ENCODE measurements around the gene HEMK1.
A peak's percentile ranks its signal among the peaks of the same experiment; 100 is the strongest.

HEMK1 gene

DNA sequence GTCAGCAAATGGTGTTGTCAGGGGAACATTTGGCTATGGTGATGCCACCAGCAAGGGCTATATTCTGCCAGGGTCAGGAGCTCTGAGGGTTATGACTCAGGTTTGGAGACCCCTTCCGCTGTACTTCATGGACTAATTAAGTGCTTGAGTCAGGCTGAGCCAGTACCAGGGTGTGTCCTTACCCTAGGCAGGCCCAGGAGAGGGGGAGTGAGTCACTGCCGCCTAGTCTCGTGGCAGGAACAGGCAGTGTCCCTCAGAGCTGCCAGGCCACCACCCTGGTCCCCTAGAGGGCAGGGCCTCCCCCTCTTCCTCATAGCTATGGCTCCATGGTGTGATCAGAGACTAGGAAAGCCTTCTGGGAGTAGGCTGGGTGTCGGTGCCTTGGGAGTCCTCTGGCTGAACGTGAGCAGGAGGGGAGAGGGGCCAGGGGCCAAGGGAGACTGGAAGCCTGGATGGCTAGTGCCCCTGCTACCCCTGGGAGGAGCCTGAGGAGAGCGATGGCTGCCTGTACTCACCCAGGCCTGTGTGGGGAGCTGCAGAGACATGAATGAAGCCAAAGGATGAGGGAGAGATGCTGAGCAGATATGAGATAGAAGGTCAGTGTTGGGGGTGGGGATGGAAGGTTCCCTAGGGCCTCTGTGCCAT, 58.2 kb downstream of the HEMK1 start:
- peak; percentile 61 for DNase-seq
- H3K36me3 ChIP-seq, result no peaks in the 10 kb centered on the region
- H3K4me1 ChIP-seq, result peaks cover 18% of the 10 kb centered on the region

DNA sequence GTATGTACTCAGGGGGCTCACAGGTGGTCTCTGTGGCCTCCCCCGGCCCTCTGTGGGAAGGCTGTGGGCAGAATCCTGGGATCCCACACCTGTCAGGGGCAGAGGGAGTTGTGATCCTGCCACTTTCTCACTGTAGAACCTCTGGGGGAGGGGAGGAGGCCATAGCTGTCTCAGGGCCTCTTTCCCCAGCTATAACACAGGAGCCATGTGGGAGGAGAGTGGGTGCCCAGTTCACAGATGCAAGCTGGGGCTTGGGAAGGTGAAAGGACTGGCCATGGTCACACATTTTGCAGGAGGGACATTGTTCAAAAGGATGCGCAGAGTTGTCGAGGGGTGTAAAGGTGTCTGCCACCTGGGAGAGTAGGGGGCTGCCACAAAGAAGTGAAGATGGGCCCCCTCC, 59.3 kb downstream of the HEMK1 start:
- H3K27me3 ChIP-seq, result no peaks in the 10 kb centered on the region
- no peaks in the 10 kb centered on the region for H3K9me3 ChIP-seq
- no peak for DNase-seq
- no peak overlapping the region for H3K4me3 ChIP-seq (ENCODE audit: low read depth, low read length)
- no peaks in the 10 kb centered on the region for H3K36me3 ChIP-seq
- TF ChIP-seq, protein P1, sequence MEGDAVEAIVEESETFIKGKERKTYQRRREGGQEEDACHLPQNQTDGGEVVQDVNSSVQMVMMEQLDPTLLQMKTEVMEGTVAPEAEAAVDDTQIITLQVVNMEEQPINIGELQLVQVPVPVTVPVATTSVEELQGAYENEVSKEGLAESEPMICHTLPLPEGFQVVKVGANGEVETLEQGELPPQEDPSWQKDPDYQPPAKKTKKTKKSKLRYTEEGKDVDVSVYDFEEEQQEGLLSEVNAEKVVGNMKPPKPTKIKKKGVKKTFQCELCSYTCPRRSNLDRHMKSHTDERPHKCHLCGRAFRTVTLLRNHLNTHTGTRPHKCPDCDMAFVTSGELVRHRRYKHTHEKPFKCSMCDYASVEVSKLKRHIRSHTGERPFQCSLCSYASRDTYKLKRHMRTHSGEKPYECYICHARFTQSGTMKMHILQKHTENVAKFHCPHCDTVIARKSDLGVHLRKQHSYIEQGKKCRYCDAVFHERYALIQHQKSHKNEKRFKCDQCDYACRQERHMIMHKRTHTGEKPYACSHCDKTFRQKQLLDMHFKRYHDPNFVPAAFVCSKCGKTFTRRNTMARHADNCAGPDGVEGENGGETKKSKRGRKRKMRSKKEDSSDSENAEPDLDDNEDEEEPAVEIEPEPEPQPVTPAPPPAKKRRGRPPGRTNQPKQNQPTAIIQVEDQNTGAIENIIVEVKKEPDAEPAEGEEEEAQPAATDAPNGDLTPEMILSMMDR (IDR thresholded peaks at IDR 0.05; ENCODE audit: low read depth, low read length), result no peak
- peaks cover 22% of the 10 kb centered on the region for H3K4me1 ChIP-seq

More for the DNA sequence above, 58.2 kb downstream of the HEMK1 start:
- H3K4me3 ChIP-seq (ENCODE audit: low read depth, low read length), result no peak overlapping the region
- H3K27me3 ChIP-seq, result no peaks in the 10 kb centered on the region
- TF ChIP-seq, protein P1 (IDR thresholded peaks at IDR 0.05; ENCODE audit: low read depth, low read length), result peak; percentile 61
- no peaks in the 10 kb centered on the region for H3K9me3 ChIP-seq

DNA sequence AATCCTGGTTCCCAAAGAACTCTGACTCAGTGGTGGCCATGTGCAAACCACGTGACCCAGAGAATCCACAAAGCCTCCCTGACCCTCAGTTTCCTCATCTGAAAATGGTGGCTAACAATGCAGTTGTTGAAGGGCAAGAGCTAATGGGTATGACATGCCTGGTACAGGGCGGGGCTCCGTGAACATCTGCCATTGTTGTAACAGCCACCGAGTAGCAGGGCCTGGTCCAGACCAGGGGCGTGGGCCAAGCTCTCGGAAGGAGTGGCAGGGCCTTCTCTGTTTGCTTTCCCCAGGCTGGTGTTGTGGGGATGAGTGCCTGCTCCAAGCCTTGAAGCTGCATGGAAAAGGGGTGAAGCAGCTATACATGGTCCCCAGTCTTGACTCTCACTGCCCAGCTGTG, 61.1 kb downstream of the HEMK1 start:
- TF ChIP-seq, protein P1 (IDR thresholded peaks at IDR 0.05; ENCODE audit: low read depth, low read length), result no peak
- Histone ChIP-seq H3K4me3 (ENCODE audit: low read depth, low read length) (no peak overlapping the region), H3K4me1 (peaks cover 22% of the 10 kb centered on the region), H3K27me3 (no peaks in the 10 kb centered on the region), H3K36me3 (no peaks in the 10 kb centered on the region), H3K9me3 (no peaks in the 10 kb centered on the region)
- DNase-seq, result no peak

DNA sequence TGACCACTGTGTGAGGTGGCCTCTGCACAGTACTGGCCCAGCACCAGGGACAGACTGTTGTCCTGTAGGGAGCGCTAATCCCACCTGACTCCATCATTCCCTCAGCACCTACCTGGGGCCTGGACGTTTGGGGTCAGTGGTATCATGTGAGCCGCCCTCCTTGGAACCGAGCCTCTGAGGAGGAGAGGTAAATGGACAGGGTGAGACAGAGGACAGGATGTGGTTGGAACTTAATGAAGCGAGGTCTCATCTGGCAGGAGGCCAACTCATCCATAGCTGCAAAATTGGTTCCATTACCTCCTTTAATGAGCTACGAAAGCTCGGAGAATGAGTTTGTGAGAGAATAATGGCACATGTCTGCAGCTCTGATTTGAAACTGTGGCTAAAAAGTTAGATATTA, 61.6 kb downstream of the HEMK1 start:
- DNase-seq, result peak; percentile 33
- H3K36me3 ChIP-seq, result no peaks in the 10 kb centered on the region
- H3K4me1 ChIP-seq, result peaks cover 22% of the 10 kb centered on the region
- TF ChIP-seq, protein P1 (IDR thresholded peaks at IDR 0.05; ENCODE audit: low read depth, low read length), result no peak
- no peak overlapping the region for H3K4me3 ChIP-seq (ENCODE audit: low read depth, low read length)
- no peaks in the 10 kb centered on the region for H3K27me3 ChIP-seq
- H3K9me3 ChIP-seq, result no peaks in the 10 kb centered on the region

DNA sequence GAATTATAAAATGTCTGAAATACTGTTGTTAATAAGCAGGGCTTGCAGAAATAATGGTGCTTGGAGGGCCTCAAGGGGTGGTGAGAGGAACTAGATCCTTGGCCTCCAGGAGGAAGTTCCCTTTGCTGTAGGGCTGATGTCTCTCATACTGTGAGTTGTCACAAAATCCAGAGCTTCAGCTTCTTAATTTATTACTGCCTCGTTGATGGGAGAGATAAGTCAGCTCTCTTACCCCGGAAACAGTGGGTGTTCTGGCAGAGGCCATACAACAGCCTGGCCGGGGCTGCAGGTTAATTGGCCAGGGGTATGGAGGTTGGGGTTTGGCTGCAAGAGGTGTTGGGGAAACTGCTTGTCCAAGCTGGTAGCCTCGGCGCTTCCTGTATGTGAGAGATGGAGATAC, 63.1 kb downstream of the HEMK1 start:
- no peaks in the 10 kb centered on the region for H3K27me3 ChIP-seq
- H3K9me3 ChIP-seq, result no peaks in the 10 kb centered on the region
- peak; percentile 50 for DNase-seq
- no peaks in the 10 kb centered on the region for H3K36me3 ChIP-seq
- H3K4me1 ChIP-seq, result peaks cover 22% of the 10 kb centered on the region
- TF ChIP-seq, protein P1 (IDR thresholded peaks at IDR 0.05; ENCODE audit: low read depth, low read length), result no peak
- no peak overlapping the region for H3K4me3 ChIP-seq (ENCODE audit: low read depth, low read length)

DNA sequence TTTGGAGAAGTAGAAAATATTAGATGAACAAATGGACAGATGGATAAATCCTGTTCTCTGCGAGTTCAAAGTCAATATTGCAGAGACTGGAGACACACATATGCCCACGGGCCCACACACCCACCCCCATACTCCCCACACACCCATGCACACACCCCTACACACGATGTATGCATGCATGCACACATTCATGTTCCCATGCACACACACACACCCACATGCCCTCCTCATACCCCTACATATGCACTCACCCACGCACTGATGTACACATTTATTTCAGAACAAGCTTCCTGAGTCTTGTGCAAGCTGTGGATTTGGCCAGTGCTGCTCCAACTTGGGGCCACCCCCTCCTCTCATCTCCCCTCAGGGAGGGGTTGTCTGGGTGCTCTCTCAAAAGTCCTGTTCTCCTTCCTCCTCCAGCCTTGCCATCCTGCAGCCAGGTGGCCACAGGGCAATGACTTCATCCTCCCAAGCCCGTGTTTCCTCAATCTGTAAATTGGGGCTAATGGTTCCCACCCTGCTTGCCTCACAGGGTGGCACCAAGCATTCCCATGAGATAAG, 64.0 kb downstream of the HEMK1 start:
- DNase-seq, result no peak
- peaks cover 22% of the 10 kb centered on the region for H3K4me1 ChIP-seq
- no peaks in the 10 kb centered on the region for H3K36me3 ChIP-seq
- TF ChIP-seq, protein P1 (IDR thresholded peaks at IDR 0.05; ENCODE audit: low read depth, low read length), result no peak
- H3K4me3 ChIP-seq (ENCODE audit: low read depth, low read length), result no peak overlapping the region
- no peaks in the 10 kb centered on the region for H3K27me3 ChIP-seq
- no peaks in the 10 kb centered on the region for H3K9me3 ChIP-seq

All from BE2C (cell line).